SKM-1 treated with dmso at 0.1 percent for 144 hours (cell line): ENCODE measurements around the gene ZFP36L1.

ENCODE experiments used
- DNase-seq: peaks from one replicate; lab custom pipeline; 2025; ENCODE audit not compliant: unreplicated experiment; lab: John Stamatoyannopoulos, UW

Gene ZFP36L1

GRCh38 chr14:68796418-68797101 lies 3.7 kb upstream of the ZFP36L1 start:
- no peak for DNase-seq

GRCh38 chr14:68795597-68796417 lies 2.9 kb upstream of the ZFP36L1 start:
- DNase-seq, result no peak

GRCh38 chr14:68794851-68795596 lies 2.2 kb upstream of the ZFP36L1 start:
- DNase-seq, result no peak

- no peak for DNase-seq
Observed at GRCh38 chr14:68794130-68794850, 1.4 kb upstream of the ZFP36L1 start.

- DNase-seq, result no peak
Observed at GRCh38 chr14:68793734-68794129, 865 bp upstream of the ZFP36L1 start.

- no peak for DNase-seq
Observed at GRCh38 chr14:68792678-68792978, 239 bp downstream of the ZFP36L1 start.

GRCh38 chr14:68791902-68792677 lies 777 bp downstream of the ZFP36L1 start:
- DNase-seq, result no peak

- DNase-seq, result no peak
Observed at GRCh38 chr14:68791078-68791901, 1.6 kb downstream of the ZFP36L1 start.

- no peak for DNase-seq
Observed at GRCh38 chr14:68790644-68791077, 2.2 kb downstream of the ZFP36L1 start.

- no peak for DNase-seq
Observed at GRCh38 chr14:68789821-68790643, 2.8 kb downstream of the ZFP36L1 start.

- DNase-seq, result peak; percentile 58
Observed at GRCh38 chr14:68788996-68789820, 3.7 kb downstream of the ZFP36L1 start.

GRCh38 chr14:68788275-68788995 lies 4.4 kb downstream of the ZFP36L1 start:
- DNase-seq, result no peak

- DNase-seq, result no peak
Observed at GRCh38 chr14:68787092-68787992, 5.5 kb downstream of the ZFP36L1 start.

GRCh38 chr14:68786491-68787091 lies 6.3 kb downstream of the ZFP36L1 start:
- no peak for DNase-seq

GRCh38 chr14:68785534-68786490 lies 7.1 kb downstream of the ZFP36L1 start:
- no peak for DNase-seq
